K562 (cell line): Measurements from ENCODE around the gene PACSIN1. TPM values are rescaled to one million over a fixed set of nuclear protein-coding genes. Genes with fewer than 3 reads are reported as not detected.
A peak's percentile ranks its signal among the peaks of the same experiment; 100 is the strongest.

Experiments used
- ATAC-seq: fragments of 200-7000 bp; cut with Tn5 transposase; 3 replicates; pipeline ENCODE4 v1.9.1; 2020; ENCODE audit warnings: moderate library complexity
- BruUV-seq: library from RNA; stranded (reverse); fragments of 400-500 nt; replicated peaks from 2 replicates; lab custom pipeline; 2021; lab: Mats Ljungman, UMichigan
- CTCF ChIA-PET: fragments of 300-600 bp; formaldehyde crosslinking; extraction: SDS; loops from one replicate; lab custom pipeline; 2021; ENCODE audit warnings: low intra/inter-chr PET ratio; lab: Yijun Ruan, JAX
- POLR2A ChIA-PET: fragments of 300-600, 350-650 bp; sonication (Branson Sonifier 250); formaldehyde crosslinking; extraction: SDS; loops from one replicate; lab custom pipeline; 2021; ENCODE audit warnings: antibody characterized with exemption, inconsistent platforms; lab: Yijun Ruan, JAX
- DNase-seq, 4 experiments: peaks; one replicate each; pipeline versions ENCODE4 v3.0.0 to v3.0.0-alpha.2; 2011 to 2018; ENCODE audit warnings: low spot score in 3 of 4, mixed read lengths in 3 of 4; ENCODE audit errors: extremely low read depth in 1 of 4
- FAIRE-seq: peaks from 2 replicates; lab custom pipeline; 2011; peaks lifted over from hg19 to GRCh38; lab: Jason Lieb, UNC
- H2AFZ ChIP-seq: 2 replicates; pipeline ENCODE4 v1.6.0; 2011; ENCODE audit warnings: low read depth, low read length, control low read depth, inconsistent platforms
- H3K27ac ChIP-seq: fragments of 200-600 bp; 3 replicates; pipeline ENCODE4 v1.8.0; 2011; ENCODE audit warnings: low read depth, mild to moderate bottlenecking, control low read depth, inconsistent platforms, low read length, moderate library complexity, mixed read lengths; ENCODE audit errors: extremely low read depth
- H3K27me3 ChIP-seq, 2 experiments: fragments of 300-600 bp in 1 of 2; 2 replicates in 1 of 2; 3 replicates in 1 of 2; pipeline versions ENCODE4 v1.6.0 to v1.8.0; 2011; ENCODE audit warnings: inconsistent platforms in 2 of 2, low read length in 2 of 2, mild to moderate bottlenecking in 1 of 2, mixed read lengths in 1 of 2, moderate library complexity in 1 of 2; ENCODE audit not compliant: control insufficient read depth in 2 of 2, insufficient read depth in 2 of 2
- H3K36me3 ChIP-seq: fragments of 300-600 bp; 3 replicates; pipeline ENCODE4 v1.8.0; 2011; ENCODE audit warnings: mild to moderate bottlenecking, low read length, inconsistent platforms; ENCODE audit not compliant: control insufficient read depth, insufficient read depth
- H3K4me1 ChIP-seq, 2 experiments: fragments of 200-600 bp in 1 of 2; replicated peaks in 1 of 2; 2 replicates in 1 of 2; 3 replicates in 1 of 2; pipeline versions ENCODE4 v1.5.1 to v1.8.0; 2011; ENCODE audit warnings: inconsistent platforms in 2 of 2, low read length in 2 of 2, mild to moderate bottlenecking in 1 of 2, mixed read lengths in 1 of 2, moderate library complexity in 1 of 2; ENCODE audit not compliant: control insufficient read depth in 2 of 2, insufficient read depth in 2 of 2
- H3K4me2 ChIP-seq: 2 replicates; pipeline ENCODE4 v1.6.1; 2011; ENCODE audit warnings: low read length, control low read depth, inconsistent platforms, mixed read lengths; ENCODE audit not compliant: insufficient read depth
- H3K4me3 ChIP-seq: fragments of 200-600 bp; sonication (generic), shearing (Covaris generic); 2 replicates; pipeline ENCODE4 v1.5.1; 2016; ENCODE audit warnings: control low read depth, inconsistent platforms
- H3K79me2 ChIP-seq: fragments of 200-600 bp; 3 replicates; pipeline ENCODE4 v1.8.0; 2011; ENCODE audit warnings: low read length, inconsistent platforms; ENCODE audit not compliant: control insufficient read depth, insufficient read depth
- H3K9ac ChIP-seq, 2 experiments: 2 replicates each; pipeline versions ENCODE4 v1.6.0 to v1.6.1; 2011; ENCODE audit warnings: low read depth in 2 of 2, low read length in 2 of 2, control low read depth in 1 of 2, inconsistent platforms in 1 of 2, mild to moderate bottlenecking in 1 of 2, mixed read lengths in 1 of 2; ENCODE audit not compliant: insufficient read depth in 1 of 2
- H3K9me1 ChIP-seq: one replicate; pipeline ENCODE4 v1.6.0; 2011; ENCODE audit warnings: inconsistent platforms, mild to moderate bottlenecking, low read length, moderate library complexity; ENCODE audit not compliant: control insufficient read depth, insufficient read depth
- H3K9me3 ChIP-seq: replicated peaks from 2 replicates; pipeline ENCODE4 v1.5.1; 2011; ENCODE audit warnings: low read depth, low read length, inconsistent platforms; ENCODE audit not compliant: control insufficient read depth, insufficient read depth
- H4K20me1 ChIP-seq: replicated peaks from 2 replicates; pipeline ENCODE4 v1.6.1; 2011; ENCODE audit warnings: low read length, inconsistent platforms, mixed read lengths; ENCODE audit not compliant: control insufficient read depth, insufficient read depth
- ADNP ChIP-seq: fragments of 200-800 bp; sonication (Bioruptor generic); IDR thresholded peaks from 2 replicates; pipeline ENCODE4 v1.6.1; 2016; ENCODE audit warnings: missing genetic modification characterization, missing compliant biosample characterization
- CXXC5 ChIP-seq: fragments of 250-450 bp; sonication (Bioruptor Pico); IDR thresholded peaks from 2 replicates; pipeline ENCODE4 v1.8.0; 2022; ENCODE audit warnings: inconsistent platforms, mild to moderate bottlenecking, moderate library complexity
- DMBX1 ChIP-seq: fragments of 250-450 bp; sonication (Bioruptor Pico); IDR thresholded peaks from 2 replicates; pipeline ENCODE4 v1.8.0; 2022; ENCODE audit warnings: inconsistent platforms, mild to moderate bottlenecking, moderate library complexity, borderline replicate concordance
- E2F4 ChIP-seq: sonication (generic); formaldehyde crosslinking; IDR thresholded peaks from 2 replicates; pipeline ENCODE4 v1.8.0; 2022; ENCODE audit warnings: mild to moderate bottlenecking, low read depth, missing genetic modification reagents
- GATAD2A ChIP-seq: fragments of 450-650 bp; IDR thresholded peaks from 2 replicates; pipeline ENCODE4 v1.6.1; 2017
- HNRNPLL ChIP-seq: fragments of 200-400 bp; formaldehyde crosslinking; IDR thresholded peaks from 2 replicates; pipeline ENCODE4 v1.6.1; 2017; ENCODE audit warnings: low read length, low read depth, mild to moderate bottlenecking; ENCODE audit not compliant: poor library complexity, severe bottlenecking
- JUND ChIP-seq, 2 experiments: IDR thresholded peaks; 2 replicates in 1 of 2; 3 replicates in 1 of 2; pipeline ENCODE4 v1.6.1; 2011; ENCODE audit warnings: borderline replicate concordance in 2 of 2, low read depth in 2 of 2, low read length in 2 of 2, improper control_type of control experiment in 1 of 2, missing biosample characterization in 1 of 2, missing genetic modification characterization in 1 of 2, missing genetic modification reagents in 1 of 2
- L3MBTL2 ChIP-seq: fragments of 450-650 bp; IDR thresholded peaks from 2 replicates; pipeline ENCODE4 v1.6.1; 2016; ENCODE audit warnings: mild to moderate bottlenecking, moderate library complexity
- MAX ChIP-seq: sonication (generic); formaldehyde crosslinking; IDR thresholded peaks from 2 replicates; pipeline ENCODE4 v1.9.0; 2022; ENCODE audit warnings: mild to moderate bottlenecking, missing genetic modification reagents
- MCM2 ChIP-seq: fragments of 450-650 bp; IDR thresholded peaks from 2 replicates; pipeline ENCODE4 v1.6.1; 2017; ENCODE audit warnings: low read depth, mild to moderate bottlenecking
- MYNN ChIP-seq, 2 experiments: sonication (generic); formaldehyde crosslinking in 1 of 2; IDR thresholded peaks; 2 replicates each; pipeline versions ENCODE4 v1.5.0 to v1.6.1; 2016 to 2020; ENCODE audit warnings: antibody characterized with exemption in 1 of 2, missing genetic modification reagents in 1 of 2
- PHB2 ChIP-seq: fragments of 450-650 bp; IDR thresholded peaks from 2 replicates; pipeline ENCODE4 v1.6.1; 2017; ENCODE audit warnings: low read depth
- POLR2H ChIP-seq: IDR thresholded peaks from 2 replicates; pipeline ENCODE4 v1.6.1; 2016; ENCODE audit warnings: missing genetic modification characterization, low read depth, mild to moderate bottlenecking, control low read depth, missing compliant biosample characterization, moderate library complexity
- RAD51 ChIP-seq: fragments of 450-650 bp; IDR thresholded peaks from 2 replicates; pipeline ENCODE4 v1.7.1; 2016; ENCODE audit warnings: low read depth, mild to moderate bottlenecking, borderline replicate concordance
- RBBP5 ChIP-seq: fragments of 200-600 bp; sonication (generic); IDR thresholded peaks from 2 replicates; pipeline ENCODE4 v1.6.1; 2012; ENCODE audit warnings: borderline replicate concordance, mild to moderate bottlenecking, low read length, control low read depth, inconsistent platforms; ENCODE audit not compliant: insufficient read depth, poor library complexity, severe bottlenecking
- RFX7 ChIP-seq: fragments of 250-450 bp; sonication (Bioruptor Pico); IDR thresholded peaks from 2 replicates; pipeline ENCODE4 v1.5.1; 2021; ENCODE audit warnings: mild to moderate bottlenecking
- USF2 ChIP-seq: sonication (generic); formaldehyde crosslinking; IDR thresholded peaks from 2 replicates; pipeline ENCODE4 v1.5.0; 2020; ENCODE audit warnings: missing genetic modification reagents
- ZFX ChIP-seq: sonication (generic); formaldehyde crosslinking; IDR thresholded peaks from 2 replicates; pipeline ENCODE4 v1.8.0; 2022; ENCODE audit warnings: mild to moderate bottlenecking, missing genetic modification reagents, moderate library complexity
- ZNF274 ChIP-seq: IDR thresholded peaks from 2 replicates; pipeline ENCODE4 v1.6.1; 2011; ENCODE audit warnings: low read depth, mild to moderate bottlenecking, low read length, moderate library complexity, borderline replicate concordance
- ZNF778 ChIP-seq: fragments of 450-650 bp; formaldehyde crosslinking; IDR thresholded peaks from 2 replicates; pipeline ENCODE4 v1.4.0; 2020; ENCODE audit warnings: mild to moderate bottlenecking, moderate library complexity
- WGBS: fragments of 100-300 bp; shearing (Covaris generic); methylation state at CpG from one replicate; pipeline ENCODE4 v1.1.6; 2016; ENCODE audit warnings: low coverage, mixed read lengths; ENCODE audit not compliant: insufficient coverage; ENCODE audit errors: missing lambda C conversion rate; 5-methylcytosine and 5-hydroxymethylcytosine counted together
- in situ Hi-C: fragments of 300-500 bp; cut with MboI; formaldehyde crosslinking; loops from 4 replicates; pipeline ENCODE4 v1.15.0; 2018; ENCODE audit warnings: inconsistent platforms, mixed read lengths
- intact Hi-C: fragments of 100-400 bp; cut with micrococcal nuclease; formaldehyde crosslinking; loops from 2 replicates; pipeline ENCODE4 v1.14.2; 2022
- polyA plus RNA-seq, 8 experiments: library from polyadenylated mRNA; depleted of rRNA in 4 of 8; stranded (reverse) in 5 of 8; unstranded in 3 of 8; fragments of >200 nt; fragmentation: Nextera tagmentation in 2 of 8; fragmentation: Illumina TruSeq in 1 of 8; extraction: Ambion mirVana in 2 of 8; extraction: Trizol in 1 of 8; gene quantifications; 2 replicates each; pipeline versions ENCODE4 v1.2.1 to v1.2.3, GENCODE V29; 2011 to 2014; ENCODE audit warnings: inconsistent platforms in 1 of 8, missing spikeins in 1 of 8
- total RNA-seq, 7 experiments: library from RNA; depleted of rRNA in 6 of 7; stranded (reverse); fragments of >200 nt in 6 of 7; fragmentation: Illumina TruSeq in 2 of 7; extraction: Trizol in 2 of 7; gene quantifications; 2 replicates each; pipeline versions ENCODE4 v1.2.1 to v1.2.3, GENCODE V29; 2011 to 2021; ENCODE audit warnings: low replicate concordance in 1 of 7

Gene PACSIN1
- total and polyA plus RNA-seq, 9 of the 15 experiments (the other 6 are each of a cell fraction or from before 2014, with no cell fraction given): 0.01 to 1.7 (median 0.45) TPM

GRCh38 chr6:34472425-34472824, 6.5 kb downstream of the PACSIN1 start:
- no peaks in the 10 kb centered on the region for H4K20me1 ChIP-seq
- H3K4me2 ChIP-seq: no peak overlapping the region
- H3K79me2 ChIP-seq: no peaks in the 10 kb centered on the region
- ATAC-seq (no peak), DNase-seq (no peak), FAIRE-seq (peak; percentile 65)
- H3K36me3 ChIP-seq: no peaks in the 10 kb centered on the region
- intact Hi-C loops: no loop called here
- no peaks in the 10 kb centered on the region for H3K9me1 ChIP-seq
- H3K9me3 ChIP-seq: no peaks in the 10 kb centered on the region
- H2AFZ ChIP-seq: no peak overlapping the region
- no TSS peak for BruUV-seq
- in situ Hi-C loops: loop anchor here (25.0 kb wide), 1 partner anchor 665 kb away; the partner anchor contains the start of gene TCP11
- peaks cover 0 to 4% of the 10 kb centered on the region in 2 experiments; a peak in 4 of 5 replicates for H3K4me1 ChIP-seq
- no peak overlapping the region for H3K9ac ChIP-seq
- no peak overlapping the region for H3K4me3 ChIP-seq
- POLR2A ChIA-PET: no interaction called here
- no peak overlapping the region for H3K27ac ChIP-seq
- 46% methylated on average over 5 of the region's 5 CpGs for WGBS
- no peaks in the 10 kb centered on the region; a peak in 1 of 5 replicates for H3K27me3 ChIP-seq
- CTCF ChIA-PET: no interaction called here
- no peak for TF ChIP-seq PHB2
- TF ChIP-seq HNRNPLL: no peak
- TF ChIP-seq MYNN (IDR thresholded peaks at IDR 0.05): no peak
- no peak for TF ChIP-seq MYNN (CRISPR knock-in tag; IDR thresholded peaks at IDR 0.05)
- no peak for TF ChIP-seq RBBP5
- no peak for TF ChIP-seq ZNF274
- peak; percentile 65 for TF ChIP-seq USF2 (CRISPR knock-in tag)
- TF ChIP-seq CXXC5 (CRISPR knock-in tag): no peak
- TF ChIP-seq POLR2H (tag): no peak
- peak; percentile 39; the same call in 1 of the 2 replicates for TF ChIP-seq MAX (CRISPR knock-in tag)
- TF ChIP-seq DMBX1 (CRISPR knock-in tag): no peak
- TF ChIP-seq RAD51: 0 out of 2 replicates have a peak, but pooled peaks have one; percentile 12
- TF ChIP-seq GATAD2A: no peak
- no peak for TF ChIP-seq RFX7 (CRISPR knock-in tag)
- 0 out of 2 replicates have a peak, but pooled peaks have one; percentile 26 for TF ChIP-seq JUND (IDR thresholded peaks at IDR 0.05; ENCODE audit: borderline replicate concordance, low read depth, low read length)
- no peak for TF ChIP-seq JUND (tag; IDR thresholded peaks at IDR 0.05; ENCODE audit: borderline replicate concordance, low read depth, low read length)
- 0 out of 2 replicates have a peak, but pooled peaks have one; percentile 13 for TF ChIP-seq ADNP (tag)
- TF ChIP-seq ZFX: no peak; the same call in 1 of the 2 replicates
- no peak for TF ChIP-seq MCM2
- peak; percentile 75 for TF ChIP-seq L3MBTL2
- TF ChIP-seq ZNF778 (CRISPR knock-in tag): no peak
- TF ChIP-seq E2F4 (CRISPR knock-in tag): no peak
